Measurements from ENCODE around the gene SLC25A10. TPM values are rescaled to one million over a fixed set of nuclear protein-coding genes. Genes with fewer than 3 reads are reported as not detected.

SLC25A10 gene
- polyA plus RNA-seq, 3 donors = 1.8 to 2.3 (median 1.9) TPM

GRCh38 chr17:81681672-81682071 is 30.4 kb upstream of the SLC25A10 start:
- no peak overlapping the region for H3K27ac ChIP-seq (ENCODE audit: low read depth in 1 of 2, low read length in 2 of 2)
- H3K27me3 ChIP-seq (ENCODE audit: control insufficient read depth in 2 of 2, insufficient read depth in 2 of 2, low read length in 2 of 2) = no peaks in the 10 kb centered on the region
- no peak overlapping the region for H3K4me2 ChIP-seq (replicated peaks; ENCODE audit: extremely low read depth, low read length, poor library complexity, severe bottlenecking)
- H3K4me3 ChIP-seq (replicated peaks in 1 of 3; ENCODE audit: low read depth in 2 of 3, low read length in 3 of 3) = no peak overlapping the region
- no peak overlapping the region for H2AFZ ChIP-seq (ENCODE audit: insufficient read depth, low read depth, low read length, poor library complexity, severe bottlenecking)
- no peak overlapping the region for H3K9ac ChIP-seq (ENCODE audit: insufficient read depth, low read length, poor library complexity, severe bottlenecking)
- peaks cover 22 to 25% of the 10 kb centered on the region in 2 donors for H3K4me1 ChIP-seq (ENCODE audit: control insufficient read depth in 1 of 2, insufficient read depth in 2 of 2, low read length in 2 of 2)
- peaks cover 28% of the 10 kb centered on the region for H4K20me1 ChIP-seq (ENCODE audit: insufficient read depth, low read length)
- H3K9me3 Mint-ChIP-seq = peaks cover 0 to under 1% (median 0%) of the 10 kb centered on the region in 7 donors
- TF ChIP-seq, protein P1, sequence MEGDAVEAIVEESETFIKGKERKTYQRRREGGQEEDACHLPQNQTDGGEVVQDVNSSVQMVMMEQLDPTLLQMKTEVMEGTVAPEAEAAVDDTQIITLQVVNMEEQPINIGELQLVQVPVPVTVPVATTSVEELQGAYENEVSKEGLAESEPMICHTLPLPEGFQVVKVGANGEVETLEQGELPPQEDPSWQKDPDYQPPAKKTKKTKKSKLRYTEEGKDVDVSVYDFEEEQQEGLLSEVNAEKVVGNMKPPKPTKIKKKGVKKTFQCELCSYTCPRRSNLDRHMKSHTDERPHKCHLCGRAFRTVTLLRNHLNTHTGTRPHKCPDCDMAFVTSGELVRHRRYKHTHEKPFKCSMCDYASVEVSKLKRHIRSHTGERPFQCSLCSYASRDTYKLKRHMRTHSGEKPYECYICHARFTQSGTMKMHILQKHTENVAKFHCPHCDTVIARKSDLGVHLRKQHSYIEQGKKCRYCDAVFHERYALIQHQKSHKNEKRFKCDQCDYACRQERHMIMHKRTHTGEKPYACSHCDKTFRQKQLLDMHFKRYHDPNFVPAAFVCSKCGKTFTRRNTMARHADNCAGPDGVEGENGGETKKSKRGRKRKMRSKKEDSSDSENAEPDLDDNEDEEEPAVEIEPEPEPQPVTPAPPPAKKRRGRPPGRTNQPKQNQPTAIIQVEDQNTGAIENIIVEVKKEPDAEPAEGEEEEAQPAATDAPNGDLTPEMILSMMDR (IDR thresholded peaks at IDR 0.05) = no peak
- peaks cover 0 to 1% (median 0%) of the 10 kb centered on the region in 3 donors for H3K27me3 Mint-ChIP-seq (ENCODE audit: low read depth in 3 of 3)
- H3K79me2 ChIP-seq (ENCODE audit: insufficient read depth, low read length) = peaks cover 52% of the 10 kb centered on the region
- H3K9me3 ChIP-seq (replicated peaks in 1 of 2; ENCODE audit: control insufficient read depth in 1 of 2, insufficient read depth in 1 of 2, low read length in 2 of 2) = no peaks in the 10 kb centered on the region
- WGBS (ENCODE audit: insufficient coverage) = 98% methylated on average over 15 of the region's 17 CpGs
- intact Hi-C loops (cut with micrococcal nuclease) = loop anchor here in 1 of 2 donors (2.0 kb wide), 1 partner anchor 21 kb away; the partner anchor contains the start of gene MRPL12
- H3K4me3 Mint-ChIP-seq = no peak overlapping the region
- peaks cover 15 to 30% of the 10 kb centered on the region in 2 donors for H3K36me3 Mint-ChIP-seq
- H3K4me1 Mint-ChIP-seq = peaks cover 25% of the 10 kb centered on the region
- no peak for DNase-seq
- H3K27ac Mint-ChIP-seq = no peak overlapping the region
- H3K36me3 ChIP-seq (replicated peaks in 1 of 2; ENCODE audit: control insufficient read depth in 1 of 2, insufficient read depth in 2 of 2, low read length in 2 of 2) = peaks cover 22 to 24% of the 10 kb centered on the region in 2 donors

DNA sequence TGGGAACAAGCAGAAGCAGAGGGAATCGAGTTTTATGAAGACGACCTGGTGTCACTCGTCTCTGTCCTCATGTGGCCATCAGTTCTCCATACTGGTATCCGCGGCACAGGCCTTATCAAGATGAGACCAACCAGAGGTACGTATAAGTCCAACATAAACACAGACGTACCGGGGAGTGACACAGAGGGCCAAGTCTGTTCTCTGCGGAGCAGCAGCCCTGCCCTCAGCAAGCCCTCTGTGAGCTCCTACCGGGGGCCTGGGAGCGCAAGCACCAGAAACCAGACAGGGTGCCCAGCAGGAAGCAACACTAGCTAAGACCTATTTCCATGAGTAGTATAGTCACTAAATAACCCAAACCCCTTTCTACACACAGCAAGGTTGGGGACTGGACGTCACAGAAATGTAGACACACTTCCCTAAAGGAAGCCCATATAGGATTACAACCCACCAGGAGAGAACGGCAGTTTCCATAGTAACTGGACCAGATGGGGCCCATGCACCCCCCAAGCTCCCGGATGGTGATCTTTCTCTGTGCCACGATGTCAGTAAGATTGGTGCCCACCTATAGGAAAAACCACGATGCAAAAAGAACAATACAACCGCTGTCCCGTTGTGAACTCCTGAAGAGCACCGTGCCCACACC is 29.4 kb upstream of the SLC25A10 start:
- Histone ChIP-seq H3K27ac (ENCODE audit: low read depth in 1 of 2, low read length in 2 of 2) (peak overlapping the region in 1 of 2 donors; percentile 94), H4K20me1 (ENCODE audit: insufficient read depth, low read length) (peaks cover 38% of the 10 kb centered on the region), H3K36me3 (replicated peaks in 1 of 2; ENCODE audit: control insufficient read depth in 1 of 2, insufficient read depth in 2 of 2, low read length in 2 of 2) (peaks cover 32 to 34% of the 10 kb centered on the region in 2 donors), H3K9me3 (replicated peaks in 1 of 2; ENCODE audit: control insufficient read depth in 1 of 2, insufficient read depth in 1 of 2, low read length in 2 of 2) (no peaks in the 10 kb centered on the region), H3K4me3 (replicated peaks in 1 of 3; ENCODE audit: low read depth in 2 of 3, low read length in 3 of 3) (peak overlapping the region; percentile 84 to 99 (median 97)), H3K9ac (ENCODE audit: insufficient read depth, low read length, poor library complexity, severe bottlenecking) (peak overlapping the region; percentile 98), H3K4me1 (ENCODE audit: control insufficient read depth in 1 of 2, insufficient read depth in 2 of 2, low read length in 2 of 2) (peaks cover 22 to 25% of the 10 kb centered on the region in 2 donors), H3K27me3 (ENCODE audit: control insufficient read depth in 2 of 2, insufficient read depth in 2 of 2, low read length in 2 of 2) (no peaks in the 10 kb centered on the region), H3K4me2 (replicated peaks; ENCODE audit: extremely low read depth, low read length, poor library complexity, severe bottlenecking) (peak overlapping the region; percentile 93), H3K79me2 (ENCODE audit: insufficient read depth, low read length) (peaks cover 62% of the 10 kb centered on the region), H2AFZ (ENCODE audit: insufficient read depth, low read depth, low read length, poor library complexity, severe bottlenecking) (peak overlapping the region; percentile 93)
- 56% methylated on average over 18 of the region's 19 CpGs for WGBS (ENCODE audit: insufficient coverage)
- H3K36me3 Mint-ChIP-seq = peaks cover 25 to 40% of the 10 kb centered on the region in 2 donors
- H3K27ac Mint-ChIP-seq = peak overlapping the region in 6 of 7 donors; percentile 2 to 90 (median 73)
- TF ChIP-seq, protein P1 (IDR thresholded peaks at IDR 0.05) = no peak
- peaks cover 0 to 1% (median 0%) of the 10 kb centered on the region in 3 donors for H3K27me3 Mint-ChIP-seq (ENCODE audit: low read depth in 3 of 3)
- H3K4me3 Mint-ChIP-seq = peak overlapping the region; percentile 84 to 91
- H3K9me3 Mint-ChIP-seq = no peaks in the 10 kb centered on the region
- DNase-seq = no peak
- intact Hi-C loops (cut with micrococcal nuclease) = loop anchor here (1.0 to 2.0 kb wide), 3 partner anchors 15 to 20 kb away; partner anchors contain the start of genes CCDC137 (in 1 of the 2), MRPL12 (in 1 of the 2) and OXLD1 (in 1 of the 2)
- H3K4me1 Mint-ChIP-seq = peaks cover 25% of the 10 kb centered on the region

All from CD14-positive monocyte (primary cell).